Activated CD4-positive, alpha-beta T cell treated with anti-CD3 and anti-CD28 coated beads, Interleukin-2, amount 50 U/mL, for 24 hours (primary cell): Measurements from ENCODE around the gene DISP1.
"Not testable (repeated sequence)": the region's sequence is repeated elsewhere in the genome, so short reads cannot be mapped to it uniquely, and the experiment has no call there.

ENCODE experiments used
- DNase-seq, 2 donors: peaks; one replicate each; pipeline ENCODE4 v3.0.0-alpha.2; 2020; ENCODE audit warnings: low read depth in 1 of 2, low spot score in 1 of 2

Gene DISP1

GRCh38 chr1:222794656-222795474 is 20.0 kb upstream of the DISP1 start:
- DNase-seq, result no peak

GRCh38 chr1:222798116-222798515 is 16.7 kb upstream of the DISP1 start:
- no peak for DNase-seq

- no peak for DNase-seq
These were observed 15.9 kb upstream of the DISP1 start for GRCh38 chr1:222798975-222799374.

GRCh38 chr1:222801067-222801466 is 13.8 kb upstream of the DISP1 start:
- DNase-seq, result no peak

- DNase-seq, result no peak
These were observed 3.2 kb upstream of the DISP1 start for GRCh38 chr1:222811671-222812070.

GRCh38 chr1:222813866-222814535 is 838 bp upstream of the DISP1 start:
- DNase-seq, result no peak

GRCh38 chr1:222815440-222815765 is 564 bp downstream of the DISP1 start:
- DNase-seq, result no peak

- no peak for DNase-seq
These were observed 2.7 kb downstream of the DISP1 start for GRCh38 chr1:222817529-222817928.

- no peak for DNase-seq
These were observed 3.3 kb downstream of the DISP1 start for GRCh38 chr1:222818171-222818570.

GRCh38 chr1:222820171-222820712 is 5.4 kb downstream of the DISP1 start:
- no peak for DNase-seq

- no peak for DNase-seq
These were observed 6.4 kb downstream of the DISP1 start for GRCh38 chr1:222821239-222821638.

- DNase-seq, result no peak
These were observed 8.9 kb downstream of the DISP1 start for GRCh38 chr1:222823695-222824094.

- DNase-seq, result no peak
These were observed 9.8 kb downstream of the DISP1 start for GRCh38 chr1:222824641-222825040.

GRCh38 chr1:222828939-222829338 is 14.1 kb downstream of the DISP1 start:
- DNase-seq, result no peak

- DNase-seq, result no peak
These were observed 15.0 kb downstream of the DISP1 start for GRCh38 chr1:222829868-222830267.

GRCh38 chr1:222833356-222833876 is 18.6 kb downstream of the DISP1 start:
- no peak for DNase-seq

GRCh38 chr1:222843469-222844410 is 28.9 kb downstream of the DISP1 start:
- no peak for DNase-seq

- DNase-seq, result no peak
These were observed 29.6 kb downstream of the DISP1 start for GRCh38 chr1:222844411-222844779.

GRCh38 chr1:222845763-222846162 is 30.9 kb downstream of the DISP1 start:
- no peak for DNase-seq

- not testable (repeated sequence) for DNase-seq
These were observed 35.7 kb downstream of the DISP1 start for GRCh38 chr1:222850550-222850949.

- no peak for DNase-seq
These were observed 37.5 kb downstream of the DISP1 start for GRCh38 chr1:222852326-222852725.
